ENCODE results near the gene WRNIP1.

- no peak for TF ChIP-seq CTCF (IDR thresholded peaks at IDR 0.05)
- TF ChIP-seq POLR2A (IDR thresholded peaks at IDR 0.05): no peak
- TF ChIP-seq EP300 (IDR thresholded peaks at IDR 0.05): no peak
Observed at GRCh38 chr6:2743280-2744208, 21.6 kb upstream of the WRNIP1 start.
